GM21825 (cell line): ENCODE results near the gene CORT.
"Not testable (repeated sequence)": the region's sequence is repeated elsewhere in the genome, so short reads cannot be mapped to it uniquely, and the experiment has no call there.

Source experiments
- ATAC-seq: cut with Tn5 transposase; IDR thresholded peaks from one replicate; pipeline ENCODE4 v1.9.1; 2021; ENCODE audit warnings: mild to moderate bottlenecking, moderate library complexity; ENCODE audit not compliant: unreplicated experiment

Gene CORT, protein sequence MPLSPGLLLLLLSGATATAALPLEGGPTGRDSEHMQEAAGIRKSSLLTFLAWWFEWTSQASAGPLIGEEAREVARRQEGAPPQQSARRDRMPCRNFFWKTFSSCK

DNA sequence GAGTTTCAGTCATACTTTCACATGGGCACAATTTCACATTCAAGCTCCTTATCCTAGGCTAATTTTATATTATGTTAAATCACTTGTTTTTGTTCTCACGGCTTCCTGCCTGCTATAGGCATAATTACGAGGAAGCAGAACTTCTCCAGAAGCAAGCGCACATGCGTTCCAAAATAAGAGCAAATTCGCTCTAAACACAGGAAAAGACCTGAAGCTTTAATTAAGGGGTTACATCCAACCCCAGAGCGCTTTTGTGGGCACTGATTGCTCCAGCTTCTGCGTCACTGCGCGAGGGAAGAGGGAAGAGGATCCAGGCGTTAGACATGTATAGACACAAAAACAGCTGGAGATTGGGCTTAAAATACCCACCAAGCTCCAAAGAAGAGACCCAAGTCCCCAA is at the start of gene CORT:
TSS of gene CORT (plus strand) at position 281 of the 400 bp plus-strand sequence. CDS start 193 bp downstream, outside the sequence.
- ATAC-seq, result no peak

DNA sequence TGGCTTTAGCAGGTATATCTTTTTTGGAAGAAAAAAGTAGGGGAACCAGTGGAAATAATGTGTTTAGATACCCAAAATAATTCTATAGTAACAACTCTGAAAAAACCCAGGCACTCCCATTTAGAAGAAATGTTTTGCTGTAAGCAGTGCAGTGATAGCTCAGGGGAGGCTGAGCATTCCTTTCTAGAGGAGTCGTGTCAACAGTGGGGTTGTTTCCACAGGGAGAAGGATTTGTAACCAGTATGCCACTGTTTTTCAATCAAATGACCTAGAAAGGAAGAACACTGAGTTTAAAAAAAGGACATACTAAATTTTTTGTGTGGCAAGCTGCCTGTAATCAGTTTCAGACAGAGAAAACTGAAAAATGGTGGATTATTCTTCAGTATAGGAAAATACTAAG is 48.5 kb upstream of the CORT start:
- ATAC-seq, result no peak

DNA sequence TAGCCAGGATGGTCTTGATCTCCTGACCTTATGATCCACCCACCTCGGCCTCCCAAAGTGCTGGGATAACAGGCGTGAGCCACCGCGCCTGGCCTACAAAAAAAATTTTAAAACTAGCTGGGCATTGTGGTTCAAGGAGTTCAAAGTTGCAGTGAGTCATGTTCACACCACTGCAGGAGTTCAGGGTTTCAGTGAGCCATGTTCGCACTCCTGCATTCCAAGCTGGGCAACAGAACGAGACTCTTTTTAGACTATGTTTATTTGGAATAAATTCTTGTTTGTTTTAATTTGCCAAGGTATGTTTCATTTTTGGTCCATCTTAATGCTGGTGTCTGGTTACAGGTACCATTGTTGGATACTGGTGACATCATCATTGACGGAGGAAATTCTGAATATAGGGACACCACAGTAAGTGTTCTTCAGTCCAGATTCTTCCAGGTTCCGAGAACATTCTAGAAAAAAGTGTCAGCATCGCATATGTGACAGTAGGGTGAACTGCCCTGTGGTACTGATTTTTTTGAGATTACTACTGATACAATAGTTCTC is 47.0 kb upstream of the CORT start:
- no peak for ATAC-seq

GRCh38 chr1:10407201-10407600 is 42.6 kb upstream of the CORT start:
- ATAC-seq, result no peak

DNA sequence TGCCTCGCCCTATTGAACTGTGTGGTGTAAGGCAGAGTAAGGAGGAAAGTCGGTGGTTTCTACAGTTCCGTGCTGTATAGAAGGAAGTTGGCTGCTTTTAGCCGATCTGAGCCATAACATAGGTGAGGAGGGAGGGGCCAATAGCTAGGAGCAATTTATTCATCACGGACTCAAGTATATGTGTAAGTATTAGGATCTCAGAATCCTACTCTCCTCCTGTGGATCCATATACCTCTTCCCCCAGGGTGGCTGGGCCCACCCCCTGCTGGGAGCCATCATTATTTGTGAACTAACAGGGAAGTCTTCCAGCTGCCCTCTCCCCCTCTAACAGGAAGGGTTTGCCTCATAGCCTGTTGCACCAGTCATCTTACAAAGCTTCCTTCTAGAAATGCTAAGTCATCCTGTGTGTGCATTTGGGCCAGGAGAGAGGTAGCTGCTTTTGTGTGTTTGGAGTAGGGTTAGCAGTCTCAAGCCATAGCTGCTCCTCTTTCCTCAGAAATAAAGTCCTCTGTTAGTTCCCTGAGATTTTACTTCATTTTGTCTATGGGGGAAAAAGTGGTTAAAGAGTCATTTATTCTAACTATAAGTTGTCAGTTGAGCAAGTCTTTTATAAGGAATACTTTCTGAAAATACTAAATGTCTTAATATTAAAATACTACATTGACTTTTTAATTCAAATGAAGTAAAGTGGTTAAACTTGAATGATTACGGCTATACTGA is 34.5 kb upstream of the CORT start:
- ATAC-seq, result no peak

DNA sequence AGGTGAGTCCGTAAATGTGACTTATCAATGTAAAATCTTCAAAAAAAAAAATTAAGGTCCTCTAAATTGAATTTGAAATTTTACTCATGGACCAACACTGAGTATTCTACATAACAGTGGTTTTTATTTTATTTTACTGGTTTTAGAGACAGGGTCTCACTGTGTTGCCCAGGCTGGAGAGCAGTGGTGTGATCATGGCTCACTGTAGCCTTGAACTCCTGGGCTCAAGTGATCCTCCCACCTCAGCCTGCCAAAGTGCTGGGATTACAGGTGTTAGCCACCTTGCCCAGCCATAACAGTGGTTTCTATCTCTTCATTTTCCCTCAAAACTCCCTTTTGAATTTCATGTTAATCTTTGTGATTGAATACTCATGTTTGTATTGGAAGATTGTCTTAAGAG is 33.9 kb upstream of the CORT start:
- not testable (repeated sequence) for ATAC-seq

- not testable (repeated sequence) for ATAC-seq
Observed at GRCh38 chr1:10418741-10419140, 31.1 kb upstream of the CORT start.

DNA sequence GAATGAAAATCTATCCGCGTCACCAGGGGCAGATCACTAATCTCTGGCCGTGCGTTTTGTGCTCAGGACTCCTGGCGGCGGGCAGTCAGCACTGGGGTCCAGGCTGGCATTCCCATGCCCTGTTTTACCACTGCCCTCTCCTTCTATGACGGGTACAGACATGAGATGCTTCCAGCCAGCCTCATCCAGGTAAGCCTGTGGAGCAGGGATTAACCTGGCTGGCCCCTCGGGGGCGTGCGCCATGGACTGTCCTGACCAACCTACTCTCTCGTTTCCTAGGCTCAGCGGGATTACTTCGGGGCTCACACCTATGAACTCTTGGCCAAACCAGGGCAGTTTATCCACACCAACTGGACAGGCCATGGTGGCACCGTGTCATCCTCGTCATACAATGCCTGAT is 30.5 kb upstream of the CORT start:
- ATAC-seq, result no peak

- ATAC-seq, result no peak
Observed at GRCh38 chr1:10421637-10422036, 28.2 kb upstream of the CORT start.

DNA sequence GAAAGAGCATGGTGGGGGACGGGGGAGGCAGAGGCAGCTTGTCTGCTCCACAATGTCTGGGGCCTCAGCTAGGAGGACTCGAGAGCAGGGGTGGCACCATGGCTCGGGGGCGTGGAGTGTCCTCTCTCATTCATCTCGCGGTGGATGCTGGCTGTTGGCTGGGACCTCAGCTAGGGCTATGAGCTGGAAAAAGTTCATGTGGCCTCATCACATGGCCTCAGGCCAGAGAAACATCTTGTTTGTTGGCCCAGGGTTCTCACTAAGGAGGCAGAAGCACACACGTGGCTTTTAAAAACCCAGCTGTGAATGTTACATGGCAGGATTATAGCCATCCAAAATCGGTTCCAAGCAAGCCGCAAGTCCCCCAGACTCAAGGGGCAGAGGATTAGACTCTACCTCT is 25.8 kb upstream of the CORT start:
- ATAC-seq, result no peak

- ATAC-seq, result no peak
Observed at GRCh38 chr1:10424651-10425050, 25.2 kb upstream of the CORT start.

GRCh38 chr1:10425826-10426534 is 23.9 kb upstream of the CORT start:
- not testable (repeated sequence) for ATAC-seq

GRCh38 chr1:10426535-10426848 is 23.3 kb upstream of the CORT start:
- ATAC-seq, result not testable (repeated sequence)

GRCh38 chr1:10428984-10429383 is 20.8 kb upstream of the CORT start:
- no peak for ATAC-seq

DNA sequence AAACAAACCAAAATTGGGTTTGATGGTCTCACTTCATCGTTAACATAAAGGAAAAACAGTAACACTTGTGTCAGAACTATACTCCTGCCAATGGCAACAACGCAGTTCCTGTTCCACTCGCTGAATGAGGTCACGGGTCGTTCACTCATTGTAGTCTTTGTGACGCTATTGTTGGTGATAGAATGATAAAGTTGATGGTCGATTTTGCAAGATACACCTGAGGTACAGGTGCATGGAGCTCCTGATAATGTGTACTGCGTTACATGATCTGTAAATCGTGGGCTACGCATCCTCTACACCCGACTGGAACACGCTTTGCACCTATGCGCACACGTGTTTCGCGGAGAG is 20.0 kb upstream of the CORT start:
- ATAC-seq, result no peak

DNA sequence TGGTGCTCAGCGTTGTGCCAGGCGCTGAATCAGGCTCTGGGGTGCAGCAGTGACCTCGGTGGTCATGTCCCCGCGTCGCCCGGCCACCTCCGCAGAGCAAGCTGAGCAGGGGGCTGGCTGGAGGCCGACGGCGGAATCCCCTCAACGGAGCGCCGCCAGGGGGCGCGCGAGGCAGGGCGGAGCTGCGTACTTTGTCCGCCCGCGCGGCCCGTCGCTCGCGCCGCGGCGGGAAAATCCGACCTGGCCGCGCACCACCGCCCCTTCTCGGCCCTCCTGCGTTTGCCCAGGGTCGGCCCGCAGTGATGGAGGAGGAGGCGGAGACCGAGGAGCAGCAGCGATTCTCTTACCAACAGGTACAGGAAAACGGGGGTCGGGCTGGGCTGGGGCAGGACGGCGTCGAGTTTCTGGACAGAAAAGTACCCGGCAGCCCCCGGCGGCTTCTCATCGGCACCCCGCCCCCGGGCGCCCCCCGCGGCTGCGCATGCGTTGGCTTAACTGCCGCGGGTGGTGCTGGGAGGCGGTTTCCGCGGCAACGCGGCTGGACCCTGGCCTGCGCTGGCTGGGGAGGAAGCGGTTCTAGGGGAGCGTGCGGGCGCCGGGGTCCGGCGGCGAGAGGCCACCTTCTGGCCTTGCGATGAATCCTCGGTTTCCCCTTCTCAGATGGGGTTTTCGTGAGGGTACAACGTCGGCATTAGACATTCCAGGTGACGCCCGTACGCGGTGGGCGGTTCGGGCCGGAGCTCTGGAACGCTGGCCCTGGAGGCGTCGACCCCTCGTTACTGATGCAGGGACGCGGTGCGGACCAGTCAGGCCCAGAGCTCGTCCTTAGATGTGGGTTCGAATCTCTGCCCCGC is 19.4 kb upstream of the CORT start, which contains the start of gene CENPS:
TSS of gene CENPS (plus strand) at position 218 of the 854 bp plus-strand sequence. CDS start at position 303, 85 bp downstream.
- ATAC-seq, result peak; percentile 75

DNA sequence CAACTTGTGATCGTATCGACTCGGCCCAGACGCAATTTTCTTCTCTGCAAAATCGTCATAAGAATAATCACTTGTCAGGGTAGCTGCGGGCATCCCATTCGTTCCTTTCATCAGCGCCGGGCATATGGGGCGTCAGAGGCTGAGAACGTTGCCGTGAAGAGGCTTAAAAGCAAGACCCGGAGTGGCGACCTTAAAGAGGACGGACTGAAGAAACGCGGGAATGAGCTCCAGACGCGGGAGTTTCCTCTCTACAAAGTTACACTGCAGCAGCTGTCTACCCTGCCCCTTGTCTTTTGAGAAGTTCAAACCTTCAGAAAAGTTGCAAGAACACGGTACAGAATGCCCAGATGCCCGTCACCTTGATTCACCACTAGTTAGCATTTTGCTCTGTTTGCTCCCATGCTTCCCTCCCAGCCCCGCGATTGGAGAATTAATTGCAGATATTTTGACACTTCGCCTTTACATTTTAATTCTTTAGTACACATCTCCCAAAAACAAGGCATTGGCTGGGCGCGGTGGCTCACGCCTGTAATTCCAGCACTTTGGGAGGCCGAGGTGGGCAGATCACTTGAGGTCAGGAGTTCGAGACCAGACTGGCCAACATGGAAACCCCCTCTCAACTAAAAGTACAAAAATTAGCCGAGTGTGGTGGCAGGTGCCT is 18.6 kb upstream of the CORT start:
- no peak for ATAC-seq

- ATAC-seq, result no peak
Observed at GRCh38 chr1:10432910-10433700, 16.7 kb upstream of the CORT start.

DNA sequence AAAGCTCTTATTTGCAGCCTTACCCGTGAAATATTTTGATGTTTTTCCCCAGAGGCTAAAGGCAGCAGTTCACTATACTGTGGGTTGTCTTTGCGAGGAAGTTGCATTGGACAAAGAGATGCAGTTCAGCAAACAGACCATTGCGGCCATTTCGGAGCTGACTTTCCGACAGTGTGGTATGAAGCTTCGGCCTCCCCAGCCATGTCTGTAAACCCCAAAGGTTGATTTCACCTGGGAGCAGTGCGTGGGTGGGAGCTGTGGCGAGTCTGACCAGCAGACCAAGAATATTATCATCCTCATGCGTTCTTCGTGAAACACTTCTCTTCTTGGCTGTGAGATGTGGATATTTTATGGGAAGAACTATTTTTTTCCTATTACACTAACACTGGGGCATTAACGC is 16.0 kb upstream of the CORT start:
- ATAC-seq, result no peak

- ATAC-seq, result no peak
Observed at GRCh38 chr1:10434590-10434989, 15.2 kb upstream of the CORT start.
